HG03135 (cell line): ENCODE data around the gene ABR.

ENCODE experiments used
- ATAC-seq: cut with Tn5 transposase; IDR thresholded peaks from one replicate; pipeline ENCODE4 v1.9.1; 2021; ENCODE audit warnings: mild to moderate bottlenecking, moderate library complexity; ENCODE audit not compliant: unreplicated experiment

The ABR gene

GRCh38 chr17:1179818-1180742, at the start of gene ABR:
Gene ABR (minus strand): TSS chr17:1179981. CDS start chr17:1179727, 254 bp downstream.
- no peak for ATAC-seq

GRCh38 chr17:1229349-1229899, 49.6 kb upstream of the ABR start:
- peak; percentile 42 for ATAC-seq

- ATAC-seq: peak; percentile 18
Measured at GRCh38 chr17:1228781-1229348, 49.1 kb upstream of the ABR start.

GRCh38 chr17:1227917-1228780, 48.4 kb upstream of the ABR start:
- peak; percentile 49 for ATAC-seq

- ATAC-seq: no peak
Measured at GRCh38 chr17:1227365-1227764, 47.6 kb upstream of the ABR start.

GRCh38 chr17:1226308-1226707, 46.5 kb upstream of the ABR start:
- no peak for ATAC-seq

- no peak for ATAC-seq
Measured at GRCh38 chr17:1224330-1224729, 44.5 kb upstream of the ABR start.

GRCh38 chr17:1223662-1224061, 43.9 kb upstream of the ABR start:
- no peak for ATAC-seq

- ATAC-seq: no peak
Measured at GRCh38 chr17:1222321-1222720, 42.5 kb upstream of the ABR start.

- no peak for ATAC-seq
Measured at GRCh38 chr17:1221209-1221608, 41.4 kb upstream of the ABR start.

- no peak for ATAC-seq
Measured at GRCh38 chr17:1220346-1220745, 40.6 kb upstream of the ABR start.

GRCh38 chr17:1217089-1217385, 37.3 kb upstream of the ABR start:
- ATAC-seq: no peak

- ATAC-seq: no peak
Measured at GRCh38 chr17:1216217-1217088, 36.7 kb upstream of the ABR start.

GRCh38 chr17:1212946-1213345, 33.2 kb upstream of the ABR start:
- no peak for ATAC-seq

GRCh38 chr17:1211287-1211686, 31.5 kb upstream of the ABR start:
- ATAC-seq: no peak

GRCh38 chr17:1208966-1209365, 29.2 kb upstream of the ABR start:
- no peak for ATAC-seq

GRCh38 chr17:1206026-1206777, 26.4 kb upstream of the ABR start:
- no peak for ATAC-seq

- ATAC-seq: no peak
Measured at GRCh38 chr17:1203967-1204291, 24.1 kb upstream of the ABR start.

GRCh38 chr17:1203111-1203966, 23.6 kb upstream of the ABR start:
- ATAC-seq: no peak
